LNCaP clone FGC (cell line): ENCODE results near the gene LAMA2.

Experiments used
- DNase-seq: peaks from one replicate; pipeline ENCODE4 v3.0.0-alpha.2; 2011; ENCODE audit warnings: low read depth
- H3K4me3 ChIP-seq: 2 replicates; pipeline ENCODE4 v1.5.1; 2011; ENCODE audit warnings: mild to moderate bottlenecking, low read depth, low read length, control low read depth
- CTCF ChIP-seq: IDR thresholded peaks from 2 replicates; pipeline ENCODE4 v1.5.1; 2012; ENCODE audit warnings: mild to moderate bottlenecking; ENCODE audit not compliant: control insufficient read depth, insufficient read depth; ENCODE audit errors: extremely low read depth

LAMA2 gene

GRCh38 chr6:129031051-129031599 lies 148.2 kb downstream of the LAMA2 start:
- TF ChIP-seq CTCF, result no peak
- no peak for DNase-seq
- H3K4me3 ChIP-seq, result no peak overlapping the region

- H3K4me3 ChIP-seq, result no peak overlapping the region
- TF ChIP-seq CTCF, result no peak
- DNase-seq, result no peak
Observed at GRCh38 chr6:129032602-129033001, 149.7 kb downstream of the LAMA2 start.

GRCh38 chr6:129033180-129033579 lies 150.2 kb downstream of the LAMA2 start:
- no peak for TF ChIP-seq CTCF
- DNase-seq, result no peak
- H3K4me3 ChIP-seq, result no peak overlapping the region

DNA sequence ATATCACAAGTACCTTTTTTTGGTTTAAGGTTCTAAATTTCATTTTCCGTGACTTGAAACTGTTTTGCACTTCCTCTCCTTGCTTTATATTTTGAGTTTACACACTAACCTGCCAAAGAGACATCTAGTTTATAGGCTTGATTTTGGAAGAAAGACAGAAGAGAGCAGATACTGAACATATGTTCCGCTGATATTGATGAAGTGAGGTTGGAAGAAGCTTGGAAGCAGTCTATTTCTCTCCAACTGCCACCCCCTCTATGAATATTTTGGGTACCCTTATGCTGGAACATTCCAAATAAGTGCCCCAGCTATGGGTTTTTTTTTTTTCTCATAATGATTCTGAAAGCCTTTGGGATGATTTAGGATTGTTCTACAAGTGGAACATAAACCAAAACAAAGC lies 150.6 kb downstream of the LAMA2 start:
- H3K4me3 ChIP-seq, result no peak overlapping the region
- TF ChIP-seq CTCF, result no peak
- no peak for DNase-seq

- no peak for TF ChIP-seq CTCF
- no peak overlapping the region for H3K4me3 ChIP-seq
- no peak for DNase-seq
Observed at GRCh38 chr6:129041563-129041962, 158.6 kb downstream of the LAMA2 start.

DNA sequence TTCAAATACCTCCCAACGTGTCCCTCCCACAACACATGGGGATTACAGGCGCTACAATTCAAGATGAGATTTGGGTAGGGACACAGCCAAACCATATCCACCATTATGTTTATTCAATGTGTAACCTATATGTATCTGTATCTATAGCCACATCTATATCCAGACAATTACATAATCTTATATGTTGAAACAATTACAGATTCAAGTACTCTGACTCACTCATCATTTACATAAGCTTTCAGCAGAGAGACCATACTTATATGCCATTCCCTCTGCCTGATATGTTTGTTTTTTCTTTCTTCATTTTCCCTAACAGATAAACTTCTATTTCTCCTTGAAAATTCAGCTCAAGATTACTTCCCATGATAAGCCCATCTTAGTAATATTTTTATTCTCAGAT lies 163.6 kb downstream of the LAMA2 start:
- DNase-seq, result no peak
- no peak for TF ChIP-seq CTCF
- no peak overlapping the region for H3K4me3 ChIP-seq

DNA sequence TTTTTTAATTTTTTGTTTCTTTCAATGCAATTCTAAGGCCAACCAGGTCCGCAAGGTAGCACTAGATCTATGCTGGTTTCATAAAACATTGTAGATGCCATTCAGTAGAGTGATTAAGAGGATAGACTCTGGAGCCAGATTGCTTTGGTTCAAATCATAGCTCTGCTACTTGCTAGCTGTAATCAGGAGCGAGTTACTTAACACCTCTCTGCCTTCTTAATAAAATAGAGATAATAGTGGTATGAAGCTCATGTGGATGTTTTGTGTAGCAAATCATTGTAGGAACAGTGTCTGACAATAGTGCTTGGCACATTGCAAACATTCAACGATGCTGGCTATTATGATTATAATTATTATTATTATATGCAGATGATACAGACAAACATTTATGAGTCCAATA lies 164.9 kb downstream of the LAMA2 start:
- H3K4me3 ChIP-seq, result no peak overlapping the region
- no peak for TF ChIP-seq CTCF
- no peak for DNase-seq
